Measurements from ENCODE around the gene VDAC1.
"Not testable (repeated sequence)": the region's sequence is repeated elsewhere in the genome, so short reads cannot be mapped to it uniquely, and the experiment has no call there.

VDAC1 gene

GRCh38 chr5:133978943-133979342 lies 25.8 kb downstream of the VDAC1 start:
- no peak for DNase-seq
- no peak overlapping the region for H3K4me3 ChIP-seq (ENCODE audit: low read depth, low read length)
- TF ChIP-seq, protein P1, sequence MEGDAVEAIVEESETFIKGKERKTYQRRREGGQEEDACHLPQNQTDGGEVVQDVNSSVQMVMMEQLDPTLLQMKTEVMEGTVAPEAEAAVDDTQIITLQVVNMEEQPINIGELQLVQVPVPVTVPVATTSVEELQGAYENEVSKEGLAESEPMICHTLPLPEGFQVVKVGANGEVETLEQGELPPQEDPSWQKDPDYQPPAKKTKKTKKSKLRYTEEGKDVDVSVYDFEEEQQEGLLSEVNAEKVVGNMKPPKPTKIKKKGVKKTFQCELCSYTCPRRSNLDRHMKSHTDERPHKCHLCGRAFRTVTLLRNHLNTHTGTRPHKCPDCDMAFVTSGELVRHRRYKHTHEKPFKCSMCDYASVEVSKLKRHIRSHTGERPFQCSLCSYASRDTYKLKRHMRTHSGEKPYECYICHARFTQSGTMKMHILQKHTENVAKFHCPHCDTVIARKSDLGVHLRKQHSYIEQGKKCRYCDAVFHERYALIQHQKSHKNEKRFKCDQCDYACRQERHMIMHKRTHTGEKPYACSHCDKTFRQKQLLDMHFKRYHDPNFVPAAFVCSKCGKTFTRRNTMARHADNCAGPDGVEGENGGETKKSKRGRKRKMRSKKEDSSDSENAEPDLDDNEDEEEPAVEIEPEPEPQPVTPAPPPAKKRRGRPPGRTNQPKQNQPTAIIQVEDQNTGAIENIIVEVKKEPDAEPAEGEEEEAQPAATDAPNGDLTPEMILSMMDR (IDR thresholded peaks at IDR 0.05; ENCODE audit: low read depth, low read length), result no peak
- H3K36me3 ChIP-seq, result peaks cover 89% of the 10 kb centered on the region
- H3K27me3 ChIP-seq, result no peaks in the 10 kb centered on the region
- no peaks in the 10 kb centered on the region for H3K9me3 ChIP-seq
- no peaks in the 10 kb centered on the region for H3K4me1 ChIP-seq

GRCh38 chr5:133977858-133978257 lies 26.9 kb downstream of the VDAC1 start:
- no peaks in the 10 kb centered on the region for H3K27me3 ChIP-seq
- DNase-seq, result no peak
- no peak overlapping the region for H3K4me3 ChIP-seq (ENCODE audit: low read depth, low read length)
- H3K36me3 ChIP-seq, result peaks cover 92% of the 10 kb centered on the region
- no peaks in the 10 kb centered on the region for H3K4me1 ChIP-seq
- TF ChIP-seq, protein P1 (IDR thresholded peaks at IDR 0.05; ENCODE audit: low read depth, low read length), result no peak
- H3K9me3 ChIP-seq, result no peaks in the 10 kb centered on the region

DNA sequence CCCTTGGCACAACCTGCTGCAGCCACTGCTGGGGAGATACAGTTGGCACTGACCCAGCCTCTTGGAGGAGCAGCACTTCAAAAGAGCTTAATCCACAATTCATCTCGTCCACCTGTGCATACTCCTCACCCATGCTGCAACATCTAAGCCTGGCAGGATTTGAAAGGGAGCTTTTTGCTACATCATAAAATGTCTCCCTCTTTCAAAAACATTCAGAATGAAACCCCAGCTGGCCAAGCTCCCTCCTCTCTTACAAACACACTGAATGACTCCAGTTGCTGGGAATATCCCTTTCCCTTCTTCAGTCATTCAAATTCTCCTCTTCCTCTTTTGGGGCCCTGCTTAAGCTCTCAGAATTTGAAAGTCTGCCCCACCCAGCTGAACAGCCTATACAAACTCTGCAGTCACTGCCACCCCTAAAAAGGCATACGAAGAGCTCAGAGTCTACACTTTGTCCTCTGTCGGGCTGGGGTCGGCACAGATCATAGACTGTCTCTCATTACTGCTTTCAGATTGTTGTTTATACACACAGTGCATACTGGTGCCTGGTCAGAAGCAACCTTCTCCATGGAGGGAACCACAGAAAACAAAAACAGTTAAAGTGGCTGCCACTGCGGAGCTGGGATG lies 27.5 kb downstream of the VDAC1 start:
- TF ChIP-seq, protein P1 (IDR thresholded peaks at IDR 0.05; ENCODE audit: low read depth, low read length), result no peak
- H3K4me3 ChIP-seq (ENCODE audit: low read depth, low read length), result no peak overlapping the region
- no peaks in the 10 kb centered on the region for H3K4me1 ChIP-seq
- no peaks in the 10 kb centered on the region for H3K27me3 ChIP-seq
- no peak for DNase-seq
- H3K9me3 ChIP-seq, result no peaks in the 10 kb centered on the region
- peaks cover 90% of the 10 kb centered on the region for H3K36me3 ChIP-seq

GRCh38 chr5:133975546-133975945 lies 29.2 kb downstream of the VDAC1 start:
- peaks cover 83% of the 10 kb centered on the region for H3K36me3 ChIP-seq
- not testable (repeated sequence) for DNase-seq; H3K27me3 ChIP-seq; H3K9me3 ChIP-seq; H3K4me1 ChIP-seq; H3K4me3 ChIP-seq (ENCODE audit: low read depth, low read length)

GRCh38 chr5:133974142-133974541 lies 30.6 kb downstream of the VDAC1 start:
- Histone ChIP-seq H3K27me3 (no peaks in the 10 kb centered on the region), H3K4me1 (no peaks in the 10 kb centered on the region), H3K36me3 (peaks cover 72% of the 10 kb centered on the region), H3K9me3 (no peaks in the 10 kb centered on the region), H3K4me3 (ENCODE audit: low read depth, low read length) (no peak overlapping the region)
- no peak for DNase-seq
- TF ChIP-seq, protein P1 (IDR thresholded peaks at IDR 0.05; ENCODE audit: low read depth, low read length), result no peak

- TF ChIP-seq, protein P1 (IDR thresholded peaks at IDR 0.05; ENCODE audit: low read depth, low read length), result no peak
- H3K9me3 ChIP-seq, result no peaks in the 10 kb centered on the region
- H3K36me3 ChIP-seq, result peaks cover 35% of the 10 kb centered on the region
- no peak for DNase-seq
- peaks cover 3% of the 10 kb centered on the region; the same call in 1 of the 2 replicates for H3K4me1 ChIP-seq
- H3K4me3 ChIP-seq (ENCODE audit: low read depth, low read length), result no peak overlapping the region
- H3K27me3 ChIP-seq, result no peaks in the 10 kb centered on the region
Observed at GRCh38 chr5:133970325-133970909, 34.4 kb downstream of the VDAC1 start.
